MCF 10A (cell line): ENCODE results near the gene ZSCAN22. TPM values are rescaled to one million over a fixed set of nuclear protein-coding genes. Genes with fewer than 3 reads are reported as not detected.

Experiments used
- BruUV-seq: library from RNA; stranded (reverse); fragments of 400-500 nt; replicated peaks from 2 replicates; lab custom pipeline; 2021; lab: Mats Ljungman, UMichigan
- CTCF ChIA-PET: fragments of 300-600 bp; sonication (Branson Sonifier 250); formaldehyde crosslinking; extraction: SDS; loops from one replicate; lab custom pipeline; 2021; ENCODE audit warnings: antibody characterized with exemption, inconsistent platforms; lab: Yijun Ruan, JAX
- POLR2A ChIA-PET: fragments of 300-600, 350-650 bp; sonication (Branson Sonifier 250); formaldehyde crosslinking; extraction: SDS; loops from one replicate; lab custom pipeline; 2020; ENCODE audit warnings: antibody characterized with exemption, inconsistent platforms; lab: Yijun Ruan, JAX
- DNase-seq: peaks from one replicate; pipeline ENCODE4 v3.0.0-alpha.2; 2018; ENCODE audit not compliant: unreplicated experiment
- H3K27ac Mint-ChIP-seq: one replicate; pipeline ENCODE4 v1.8.0; 2022; ENCODE audit warnings: mild to moderate bottlenecking, low read depth, mixed read lengths; ENCODE audit not compliant: unreplicated experiment
- H3K27me3 Mint-ChIP-seq: one replicate; pipeline ENCODE4 v1.8.0; 2022; ENCODE audit warnings: mixed read lengths; ENCODE audit not compliant: insufficient read depth, unreplicated experiment
- H3K36me3 Mint-ChIP-seq: one replicate; pipeline ENCODE4 v1.8.0; 2022; ENCODE audit warnings: mild to moderate bottlenecking, moderate library complexity, mixed read lengths; ENCODE audit not compliant: insufficient read depth, unreplicated experiment
- H3K4me1 Mint-ChIP-seq: one replicate; pipeline ENCODE4 v1.8.0; 2022; ENCODE audit warnings: mixed read lengths; ENCODE audit not compliant: insufficient read depth, unreplicated experiment
- H3K4me3 Mint-ChIP-seq: one replicate; pipeline ENCODE4 v1.8.0; 2022; ENCODE audit warnings: mild to moderate bottlenecking, moderate library complexity, mixed read lengths; ENCODE audit not compliant: unreplicated experiment
- H3K9me3 Mint-ChIP-seq: one replicate; pipeline ENCODE4 v1.8.0; 2022; ENCODE audit warnings: mixed read lengths; ENCODE audit not compliant: unreplicated experiment
- CTCF ChIP-seq: fragments of 200-600 bp; IDR thresholded peaks from one replicate; pipeline ENCODE4 v1.8.0; 2022; ENCODE audit warnings: antibody characterized with exemption, mild to moderate bottlenecking; ENCODE audit not compliant: unreplicated experiment
- intact Hi-C: fragments of 100-400 bp; cut with micrococcal nuclease; formaldehyde crosslinking; loops from 2 replicates; pipeline ENCODE4 v1.14.1; 2022
- total RNA-seq: library from RNA; stranded (reverse); gene quantifications from 2 replicates; pipeline ENCODE4 v1.2.3, GENCODE V29; 2022

ZSCAN22 gene
- total RNA-seq, 1 experiment from 2014 or later: 3.8 TPM

GRCh38 chr19:58304255-58304654 lies 22.5 kb upstream of the ZSCAN22 start:
- Mint-ChIP-seq H3K4me3 (peak overlapping the region; percentile 96), H3K36me3 (peaks cover 52% of the 10 kb centered on the region), H3K4me1 (peaks cover 10% of the 10 kb centered on the region), H3K27ac (peak overlapping the region; percentile 98), H3K9me3 (no peaks in the 10 kb centered on the region), H3K27me3 (no peaks in the 10 kb centered on the region)
- ChIA-PET CTCF (interaction anchor here (0.5 to 1.4 kb wide), 2 partner anchors 13 to 158 kb away, joined by 3 to 5 read pairs; no protein-coding TSS in a partner anchor), POLR2A (interaction anchor here (0.6 to 3.8 kb wide), 5 partner anchors 10 to 121 kb away, joined by 3 to 34 read pairs (median 3); partner anchors contain the start of gene ZSCAN22)
- DNase-seq: no peak
- no peak for TF ChIP-seq CTCF
- BruUV-seq: no TSS peak
- intact Hi-C loops: loop anchor here (2.0 kb wide), 1 partner anchor 75 kb away; the partner anchor contains the start of gene ZNF544

GRCh38 chr19:58304748-58305064 lies 22.1 kb upstream of the ZSCAN22 start:
- Mint-ChIP-seq H3K27ac (peak overlapping the region; percentile 98), H3K9me3 (no peaks in the 10 kb centered on the region), H3K36me3 (peaks cover 54% of the 10 kb centered on the region), H3K4me1 (peaks cover 10% of the 10 kb centered on the region), H3K4me3 (peak overlapping the region; percentile 96), H3K27me3 (no peaks in the 10 kb centered on the region)
- intact Hi-C loops: loop anchor here (2.0 kb wide), 1 partner anchor 76 kb away; the partner anchor contains the start of gene ZNF544
- ChIA-PET CTCF (interaction anchor here (0.7 kb wide), 1 partner anchor 213 kb away, joined by 3 read pairs; no protein-coding TSS in a partner anchor), POLR2A (interaction anchor here (0.5 to 3.8 kb wide), 15 partner anchors 8 to 213 kb away, joined by 3 to 34 read pairs (median 4); partner anchors contain the start of genes ZNF497, ZNF544, ZNF8 and ZSCAN22)
- no peak for TF ChIP-seq CTCF
- no peak for DNase-seq
- BruUV-seq: no TSS peak

- intact Hi-C loops: loop anchor here (2.0 kb wide), 1 partner anchor 76 kb away; the partner anchor contains the start of gene ZNF544
- Mint-ChIP-seq H3K27me3 (no peaks in the 10 kb centered on the region), H3K27ac (peak within 1 kb of the TSS; percentile 98), H3K9me3 (no peaks in the 10 kb centered on the region), H3K4me3 (peak within 1 kb of the TSS; percentile 96), H3K36me3 (peaks cover 53% of the 10 kb centered on the region), H3K4me1 (peaks cover 10% of the 10 kb centered on the region)
- CTCF ChIA-PET: interaction anchor here (0.6 to 1.6 kb wide), 4 partner anchors 9 to 213 kb away, joined by 3 to 5 read pairs (median 3); partner anchors contain the start of gene ZNF544
- BruUV-seq: no TSS peak
- no peak for TF ChIP-seq CTCF
- POLR2A ChIA-PET: interaction anchor here (0.5 to 3.8 kb wide), 19 partner anchors 8 to 212 kb away, joined by 3 to 34 read pairs (median 4); partner anchors contain the start of genes ZNF497, ZNF544, ZNF8 and ZSCAN22
- DNase-seq: peak; percentile 97
These were observed 21.5 kb upstream of the ZSCAN22 start, which contains the start of gene ERVK3-1 for GRCh38 chr19:58305065-58305931. ERVK3-1 (plus strand) TSS chr19:58305377; CDS start chr19:58312169, 6,792 bp downstream.

GRCh38 chr19:58305932-58306323 lies 20.9 kb upstream of the ZSCAN22 start:
- H3K27ac Mint-ChIP-seq: peak overlapping the region; percentile 98
- ChIA-PET POLR2A (interaction anchor here (0.7 to 3.8 kb wide), 12 partner anchors 8 to 818 kb away, joined by 3 to 34 read pairs (median 6); partner anchors contain the start of genes ZNF419, ZNF497, ZNF544 and ZNF8), CTCF (interaction anchor here (0.6 to 1.6 kb wide), 4 partner anchors 9 to 77 kb away, joined by 3 to 5 read pairs (median 4); partner anchors contain the start of gene ZNF544)
- no peaks in the 10 kb centered on the region for H3K27me3 Mint-ChIP-seq
- DNase-seq: no peak
- peaks cover 10% of the 10 kb centered on the region for H3K4me1 Mint-ChIP-seq
- TF ChIP-seq CTCF: no peak
- peak overlapping the region; percentile 96 for H3K4me3 Mint-ChIP-seq
- H3K9me3 Mint-ChIP-seq: no peaks in the 10 kb centered on the region
- H3K36me3 Mint-ChIP-seq: peaks cover 48% of the 10 kb centered on the region
- no TSS peak for BruUV-seq
- intact Hi-C loops: loop anchor here (2.0 kb wide), 1 partner anchor 77 kb away; the partner anchor contains the start of gene ZNF544
